GM19463 (cell line): ENCODE data around the gene TRPM5.

ENCODE experiments used
- ATAC-seq: cut with Tn5 transposase; IDR thresholded peaks from one replicate; pipeline ENCODE4 v1.9.1; 2021; ENCODE audit warnings: mild to moderate bottlenecking, moderate library complexity; ENCODE audit not compliant: unreplicated experiment

The TRPM5 gene

GRCh38 chr11:2423157-2424025, 20.9 kb downstream of the TRPM5 start:
- ATAC-seq = no peak

GRCh38 chr11:2422461-2423156, 21.7 kb downstream of the TRPM5 start:
- ATAC-seq = no peak

GRCh38 chr11:2421996-2422395, 22.3 kb downstream of the TRPM5 start:
- ATAC-seq = no peak

DNA sequence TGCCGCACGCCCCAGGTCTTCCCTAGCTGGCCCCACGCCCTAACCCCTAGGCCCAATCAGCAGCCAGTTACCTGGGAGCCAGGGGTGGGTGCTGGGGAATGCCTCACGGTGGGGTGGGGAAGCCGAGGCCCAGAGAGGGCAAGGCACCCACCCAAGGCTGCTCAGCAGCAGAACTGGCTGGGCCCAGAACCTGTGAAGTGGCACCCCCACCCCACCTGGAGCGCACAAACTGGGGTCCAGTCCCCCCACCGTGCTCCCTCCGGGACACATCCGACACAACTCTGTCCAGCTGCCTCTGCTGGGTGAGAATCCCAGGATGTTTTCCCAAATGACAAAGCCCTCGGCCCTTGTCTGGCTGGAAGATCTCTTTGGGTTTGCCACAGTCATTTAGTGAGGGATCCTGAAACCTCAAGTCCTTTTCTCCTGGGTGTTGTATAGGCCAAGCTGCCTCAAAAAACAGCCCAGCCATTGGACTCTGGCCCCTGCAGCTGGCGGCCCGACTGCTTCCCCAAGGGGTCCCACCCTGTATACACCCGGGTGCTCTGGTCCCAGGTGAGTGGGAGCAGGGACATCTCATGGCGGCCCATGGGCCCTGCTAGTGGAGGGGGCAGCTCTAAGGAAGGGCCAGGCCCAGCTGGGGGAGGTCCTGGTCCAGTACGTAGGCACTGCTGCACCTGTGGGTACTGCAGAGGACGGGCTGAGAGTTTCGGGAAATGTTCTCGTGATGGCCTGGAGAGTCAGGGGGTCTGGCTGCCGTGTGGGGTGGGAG, 22.9 kb downstream of the TRPM5 start:
- ATAC-seq = no peak

- ATAC-seq = peak; percentile 70
These were observed 23.6 kb downstream of the TRPM5 start for GRCh38 chr11:2420502-2421225.

DNA sequence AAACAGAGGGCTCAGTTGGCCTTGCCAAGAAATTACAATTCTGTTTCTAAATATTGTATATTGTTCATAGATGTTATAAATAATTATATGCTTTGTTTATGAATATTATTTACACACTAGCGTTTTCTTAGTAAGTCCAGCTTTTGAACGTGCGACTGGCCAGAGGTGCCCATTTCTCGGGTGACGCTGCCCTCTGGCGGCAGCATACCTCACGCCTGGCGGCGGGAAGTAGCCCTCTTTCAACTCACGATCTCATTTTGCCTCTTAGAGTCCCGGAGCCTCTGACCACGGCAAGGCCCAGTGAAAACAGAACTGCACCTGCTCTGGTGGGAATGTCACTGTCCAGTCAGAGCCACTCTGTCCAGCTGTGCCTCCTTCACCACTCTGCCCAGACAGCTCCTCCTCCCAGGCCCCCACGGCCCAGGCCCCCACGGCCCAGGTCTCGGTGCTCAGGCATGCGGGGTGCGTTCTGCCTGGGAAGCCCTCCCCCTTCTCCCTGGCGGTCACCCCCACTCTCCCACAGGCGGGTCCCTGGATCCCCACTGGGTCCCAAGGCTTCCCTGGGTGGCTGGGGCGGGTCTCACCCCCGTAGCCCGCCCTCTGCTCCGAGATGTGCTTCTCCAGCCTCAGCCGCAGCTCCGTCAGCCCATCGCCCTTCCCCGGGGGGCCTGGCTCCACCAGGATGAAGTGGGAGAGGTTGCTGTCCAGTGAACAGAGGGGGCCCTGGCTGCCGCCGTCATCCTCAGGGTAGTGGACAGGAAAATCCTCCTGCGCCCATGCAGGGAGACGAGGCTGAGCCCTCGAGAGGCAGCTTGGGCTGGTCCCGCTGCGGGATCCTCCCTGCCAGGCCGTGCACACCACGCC, 24.4 kb downstream of the TRPM5 start:
- no peak for ATAC-seq

DNA sequence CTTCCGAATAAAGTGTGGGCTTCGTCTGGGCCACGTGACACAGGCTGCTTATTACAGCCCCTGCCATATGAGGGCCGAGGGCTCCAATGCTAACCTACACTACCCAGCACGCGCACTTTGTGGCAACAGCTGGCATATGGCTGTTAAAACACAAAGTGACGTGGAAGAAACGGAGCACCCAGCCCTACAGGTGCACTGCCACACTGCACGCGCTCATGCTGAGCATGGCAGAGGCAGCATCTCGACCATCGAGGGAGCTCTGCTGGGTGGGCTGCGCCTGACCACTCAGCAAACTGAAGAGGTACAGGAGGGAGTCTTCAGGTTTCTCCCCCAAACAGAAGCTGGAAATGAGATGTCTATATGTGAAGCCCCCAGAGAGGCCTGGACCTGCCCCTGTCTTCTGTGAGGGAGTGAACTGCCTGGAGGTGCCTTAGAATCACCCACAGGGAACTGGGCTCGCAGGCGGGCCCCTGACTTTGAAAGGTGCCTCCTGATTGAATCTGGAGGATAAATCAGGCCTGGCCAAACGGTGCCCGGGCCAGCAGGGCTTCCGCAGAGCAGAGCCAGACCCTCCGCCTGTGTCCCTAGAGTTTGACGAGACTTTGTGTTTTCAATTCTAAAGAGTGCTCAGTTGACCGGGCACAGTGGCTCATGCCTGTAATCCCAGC, 25.5 kb downstream of the TRPM5 start:
- ATAC-seq = no peak

DNA sequence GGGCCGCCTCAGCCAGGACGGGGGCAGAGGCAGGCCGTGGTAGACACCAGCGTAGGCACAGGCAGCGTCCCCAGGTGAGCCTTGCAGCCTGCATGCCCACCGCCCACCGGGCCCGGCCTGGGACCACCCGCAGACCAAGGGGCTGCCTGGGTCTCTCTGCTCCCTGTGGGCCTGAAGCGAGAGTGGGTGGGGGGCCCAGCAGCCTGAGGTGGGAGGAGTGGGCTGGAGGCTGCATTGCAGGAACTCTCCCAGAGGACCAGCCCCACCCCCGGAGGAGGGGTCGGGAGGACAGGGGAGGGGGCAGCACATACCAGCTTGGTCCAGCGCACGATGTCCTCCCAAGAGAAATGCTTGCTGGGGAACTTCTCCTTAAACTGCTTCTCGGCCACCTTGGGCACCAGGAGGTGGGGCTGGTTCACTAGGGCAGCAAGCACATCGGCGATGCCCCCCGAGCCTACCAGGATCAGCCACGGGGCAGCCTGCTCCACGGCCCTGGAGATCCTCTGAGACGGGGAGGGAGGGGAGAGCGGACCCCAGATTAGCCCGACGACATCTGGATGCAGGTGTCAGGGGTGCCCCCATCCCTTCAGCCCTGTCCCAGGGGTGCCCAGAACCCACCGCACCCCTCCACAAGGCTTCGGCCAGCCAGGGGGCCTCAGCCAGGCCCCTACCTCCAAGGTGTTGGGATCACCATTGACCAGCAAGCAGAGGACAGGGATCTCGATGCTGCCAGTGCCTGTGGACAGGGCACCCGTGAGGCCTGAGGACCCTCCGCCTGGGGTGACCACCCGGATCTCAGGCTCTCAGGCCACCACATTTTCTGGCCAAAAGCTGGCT, 26.2 kb downstream of the TRPM5 start:
- no peak for ATAC-seq

- ATAC-seq = no peak
These were observed 27.5 kb downstream of the TRPM5 start for GRCh38 chr11:2416765-2417164.

GRCh38 chr11:2415601-2416380, 28.5 kb downstream of the TRPM5 start:
- no peak for ATAC-seq

GRCh38 chr11:2415171-2415570, 29.1 kb downstream of the TRPM5 start:
- no peak for ATAC-seq

DNA sequence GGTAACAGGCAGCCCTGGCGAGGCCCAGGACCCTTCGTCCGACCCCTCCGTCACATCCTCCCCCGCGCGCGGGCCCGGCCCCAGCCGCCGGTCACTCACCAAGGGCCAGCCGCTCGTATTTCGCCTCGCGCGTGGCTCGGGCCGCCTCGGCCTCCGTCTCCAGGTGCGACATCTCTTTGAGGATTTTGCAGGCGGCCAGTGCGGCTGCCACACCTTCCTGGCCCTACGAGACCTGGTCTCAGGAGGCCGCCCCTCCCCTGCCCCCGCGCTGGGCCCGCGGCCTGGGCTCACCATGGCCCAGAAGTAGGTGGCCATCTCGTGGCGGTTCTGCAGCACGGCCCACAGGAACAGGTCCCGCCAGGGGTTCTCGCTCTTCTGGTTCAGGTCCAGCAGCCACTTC, 29.7 kb downstream of the TRPM5 start:
- no peak for ATAC-seq

GRCh38 chr11:2413742-2414579, 30.4 kb downstream of the TRPM5 start:
- no peak for ATAC-seq

GRCh38 chr11:2412323-2412722, 32.0 kb downstream of the TRPM5 start:
- no peak for ATAC-seq

DNA sequence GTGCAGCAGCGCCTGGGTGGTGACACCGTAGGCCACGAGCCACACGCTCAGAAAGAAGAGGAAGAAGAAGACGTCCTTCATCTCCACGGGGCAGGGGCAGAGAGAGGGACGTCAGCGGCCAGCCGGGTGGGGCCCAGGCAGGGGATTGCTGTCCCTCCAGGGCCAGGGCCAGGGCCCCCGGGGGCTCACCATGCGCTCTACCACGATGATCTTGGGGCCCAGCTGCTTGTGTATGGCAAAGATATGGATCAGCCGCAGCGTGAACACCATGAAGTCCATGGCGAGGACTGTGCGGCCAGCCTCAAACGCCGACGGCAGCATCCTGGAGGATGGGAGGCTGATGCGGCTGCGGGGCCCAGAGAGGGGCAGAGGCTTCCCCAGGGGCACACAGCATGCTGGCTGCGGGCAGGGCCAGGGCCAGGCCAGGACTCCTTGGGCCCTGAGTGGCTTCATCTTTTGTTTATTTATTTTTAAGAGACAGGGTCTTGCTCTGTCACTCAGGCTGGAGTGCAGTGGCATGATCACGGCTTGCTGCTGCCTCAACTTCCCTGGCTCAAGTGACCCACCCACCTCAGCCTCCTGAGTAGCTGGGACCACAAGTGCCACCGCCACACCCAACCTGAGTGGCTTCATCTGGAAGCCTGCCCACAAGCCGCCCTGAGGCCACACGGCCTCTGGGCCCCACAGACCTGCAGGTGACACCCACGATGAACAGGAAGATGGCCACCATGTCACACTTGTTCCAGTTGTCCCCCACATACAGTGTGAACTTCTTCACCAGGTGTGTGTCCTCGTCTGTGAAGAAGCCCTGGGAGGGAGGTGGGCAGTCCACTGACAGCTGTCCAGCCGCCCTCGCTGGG, 32.6 kb downstream of the TRPM5 start:
- ATAC-seq = no peak

DNA sequence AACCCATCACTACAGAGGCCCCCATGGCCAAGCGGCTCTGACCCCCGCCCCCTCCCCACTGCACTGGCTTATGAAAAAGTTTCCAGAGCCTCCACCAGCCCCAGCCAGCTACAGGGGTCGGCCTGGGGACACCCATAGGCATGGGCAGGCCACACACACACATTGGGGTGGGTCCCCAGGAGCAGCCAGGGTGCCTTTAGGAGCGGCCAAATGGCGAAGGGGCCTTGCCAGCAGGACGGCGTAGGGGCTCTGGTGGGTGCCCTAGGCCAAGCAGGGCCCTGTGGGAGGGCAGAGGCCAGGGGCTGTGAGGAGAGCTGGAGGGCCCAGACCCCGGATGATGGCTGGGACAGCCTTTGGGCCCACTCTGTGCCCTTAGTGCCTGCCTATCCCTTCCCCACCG, 33.7 kb downstream of the TRPM5 start:
- no peak for ATAC-seq
